Cerebellar nuclear complex (tissue), 1 donor: Measurements from ENCODE around the gene SLC38A10.

ENCODE experiments used
- DNase-seq, 2 experiments: peaks; one replicate each; lab custom pipeline; 2025; lab: John Stamatoyannopoulos, UW

The SLC38A10 gene

GRCh38 chr17:81254955-81255717 lies 40.0 kb downstream of the SLC38A10 start:
- no peak for DNase-seq

GRCh38 chr17:81253358-81254131 lies 41.6 kb downstream of the SLC38A10 start:
- DNase-seq, result no peak

- no peak for DNase-seq
These were observed 42.1 kb downstream of the SLC38A10 start for GRCh38 chr17:81252987-81253329.

GRCh38 chr17:81252326-81252986 lies 42.7 kb downstream of the SLC38A10 start:
- no peak for DNase-seq

GRCh38 chr17:81251709-81252301 lies 43.3 kb downstream of the SLC38A10 start:
- DNase-seq, result no peak

GRCh38 chr17:81251094-81251708 lies 43.9 kb downstream of the SLC38A10 start:
- DNase-seq, result no peak

GRCh38 chr17:81250286-81251093 lies 44.6 kb downstream of the SLC38A10 start:
- no peak for DNase-seq

GRCh38 chr17:81249223-81250040 lies 45.7 kb downstream of the SLC38A10 start:
- no peak for DNase-seq

- DNase-seq, result no peak
These were observed 46.5 kb downstream of the SLC38A10 start for GRCh38 chr17:81248649-81249048.

- DNase-seq, result no peak
These were observed 47.6 kb downstream of the SLC38A10 start for GRCh38 chr17:81247339-81247990.

GRCh38 chr17:81246679-81247338 lies 48.3 kb downstream of the SLC38A10 start:
- DNase-seq, result no peak

GRCh38 chr17:81246343-81246670 lies 48.8 kb downstream of the SLC38A10 start:
- DNase-seq, result no peak

- no peak for DNase-seq
These were observed 49.3 kb downstream of the SLC38A10 start for GRCh38 chr17:81245665-81246342.

GRCh38 chr17:81245024-81245664 lies 50.0 kb downstream of the SLC38A10 start:
- DNase-seq, result no peak

- no peak for DNase-seq
These were observed 50.6 kb downstream of the SLC38A10 start for GRCh38 chr17:81244358-81245023.

GRCh38 chr17:81243333-81243664 lies 51.8 kb downstream of the SLC38A10 start:
- DNase-seq, result no peak

GRCh38 chr17:81242421-81243332 lies 52.4 kb downstream of the SLC38A10 start:
- DNase-seq, result no peak
